NCI-H1436 treated with DMSO at 0.1 percent for 48 hours (cell line): Measurements from ENCODE around the gene ADGRL3.
"Not testable (repeated sequence)": the region's sequence is repeated elsewhere in the genome, so short reads cannot be mapped to it uniquely, and the experiment has no call there.

Experiments used
- DNase-seq: peaks from one replicate; lab custom pipeline; 2025; lab: John Stamatoyannopoulos, UW

Gene ADGRL3

DNA sequence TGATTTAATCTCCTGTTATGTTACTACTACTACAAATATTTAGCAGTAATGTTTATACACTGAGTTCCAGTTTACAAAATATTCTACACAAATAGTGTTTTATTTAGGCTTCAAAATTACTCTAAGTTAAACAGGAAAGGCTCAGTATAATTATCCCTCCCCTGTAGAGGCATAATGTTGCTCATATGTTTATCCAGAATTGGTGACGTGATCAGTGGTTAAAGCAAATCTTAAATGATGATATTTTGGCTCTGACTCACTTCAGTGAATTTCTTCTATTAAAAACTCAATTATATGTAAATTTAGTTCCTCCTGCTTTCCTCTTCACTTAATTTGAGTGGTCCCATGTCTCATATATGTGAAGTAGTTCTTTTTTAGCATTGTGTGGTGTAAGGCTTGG is 438.5 kb downstream of the ADGRL3 start:
- no peak for DNase-seq

GRCh38 chr4:61646746-61647350 is 446.7 kb downstream of the ADGRL3 start:
- not testable (repeated sequence) for DNase-seq

DNA sequence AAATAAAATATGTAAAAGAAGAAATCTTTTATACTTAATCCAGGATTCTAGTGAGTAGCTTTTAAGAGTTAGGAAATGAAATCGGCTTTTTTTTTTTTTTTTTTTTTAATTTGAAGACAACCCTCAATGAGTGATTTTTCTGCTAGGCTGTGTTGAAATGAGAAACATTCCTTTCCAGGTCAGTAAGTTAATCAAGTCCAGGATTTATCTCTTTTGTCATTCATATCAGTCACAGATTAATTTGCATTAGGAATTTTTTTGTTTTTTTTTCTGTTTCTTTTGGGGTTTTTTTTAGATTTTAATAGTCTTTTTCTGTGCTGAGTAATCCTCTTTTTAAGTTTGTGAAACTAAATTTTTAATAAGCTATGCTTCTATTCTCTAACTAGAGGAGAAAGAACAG is 448.1 kb downstream of the ADGRL3 start:
- DNase-seq, result no peak

- no peak for DNase-seq
Observed at GRCh38 chr4:61657016-61657415, 456.9 kb downstream of the ADGRL3 start.

GRCh38 chr4:61661960-61662359 is 461.8 kb downstream of the ADGRL3 start:
- DNase-seq, result no peak

- DNase-seq, result no peak
Observed at GRCh38 chr4:61662362-61662761, 462.2 kb downstream of the ADGRL3 start.

DNA sequence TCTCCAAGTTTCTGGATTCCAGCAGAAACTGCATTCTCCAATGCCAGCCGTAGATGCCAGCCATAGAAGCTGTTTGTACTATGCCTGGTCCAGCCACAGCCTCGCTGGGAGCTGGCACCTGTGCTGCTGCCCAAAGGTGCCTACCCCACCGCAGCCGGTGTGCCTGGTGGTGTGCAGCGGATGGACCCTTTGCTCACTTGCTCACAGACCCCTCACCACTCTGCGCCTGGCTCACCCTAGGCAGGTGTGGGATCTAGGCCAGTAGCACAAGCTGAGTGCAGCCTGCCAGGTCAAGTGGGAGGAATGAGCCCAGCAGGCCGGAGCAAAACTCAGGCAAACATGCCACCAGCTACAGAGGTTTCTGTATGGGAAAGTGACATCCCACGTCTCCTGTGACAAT is 463.2 kb downstream of the ADGRL3 start:
- DNase-seq, result no peak

DNA sequence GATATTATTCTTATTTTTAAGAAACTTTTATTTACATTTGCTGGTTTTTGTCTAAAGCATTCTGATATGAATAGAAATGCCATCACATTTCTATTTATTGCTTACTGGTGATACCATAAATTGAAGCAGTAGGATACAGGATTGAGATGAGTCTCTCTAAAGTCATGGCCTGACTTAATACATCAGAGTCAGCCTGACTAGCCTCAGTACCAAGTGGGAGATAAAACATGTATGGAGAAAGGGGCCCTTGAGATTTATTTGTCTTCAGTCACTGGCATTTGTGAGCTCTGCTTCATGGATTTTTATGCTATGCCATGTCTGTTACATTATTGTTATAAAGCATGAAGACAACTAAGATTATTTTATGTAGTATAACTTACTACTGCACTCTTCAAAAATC is 465.5 kb downstream of the ADGRL3 start:
- no peak for DNase-seq

DNA sequence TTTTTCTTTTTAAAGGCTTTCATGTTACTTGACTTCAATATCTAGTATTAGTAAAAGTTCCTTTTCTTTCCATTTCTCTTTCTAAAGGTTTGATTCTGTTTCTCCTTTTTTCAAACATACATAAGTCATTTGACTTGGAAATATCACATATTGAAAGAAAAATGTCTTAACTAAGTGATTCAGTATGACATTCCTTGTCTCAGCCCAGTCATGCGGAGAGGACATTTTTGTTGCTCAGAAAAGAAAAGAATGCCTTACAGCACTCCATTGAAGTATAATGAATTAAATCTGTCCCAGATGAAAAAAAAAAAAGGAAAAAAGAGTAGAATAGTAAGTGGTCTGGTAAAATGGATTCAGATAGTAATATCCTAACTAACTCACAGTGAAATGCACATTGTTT is 466.1 kb downstream of the ADGRL3 start:
- no peak for DNase-seq

- no peak for DNase-seq
Observed at GRCh38 chr4:61671599-61671998, 471.5 kb downstream of the ADGRL3 start.

GRCh38 chr4:61675464-61675863 is 475.3 kb downstream of the ADGRL3 start:
- DNase-seq, result no peak

DNA sequence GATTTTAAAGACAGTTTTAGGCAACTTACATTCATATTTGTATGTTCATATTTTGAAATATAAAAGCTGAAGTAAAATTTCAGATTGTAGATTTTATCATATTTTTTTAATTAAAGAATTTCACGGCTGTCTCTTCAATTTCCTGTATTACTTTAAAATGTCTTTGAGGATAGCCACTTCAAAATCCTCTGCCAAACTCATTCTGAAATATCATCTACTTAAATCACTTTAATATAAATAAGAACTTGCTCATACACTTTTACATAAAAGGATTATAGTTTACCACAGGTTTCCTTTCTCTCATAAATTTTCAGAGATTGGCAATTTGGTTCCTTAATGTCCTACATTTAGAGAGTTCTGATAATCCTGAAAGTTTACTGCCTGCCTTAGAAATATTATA is 478.2 kb downstream of the ADGRL3 start:
- no peak for DNase-seq

GRCh38 chr4:61693520-61693919 is 493.4 kb downstream of the ADGRL3 start:
- no peak for DNase-seq

GRCh38 chr4:61714387-61714911 is 514.3 kb downstream of the ADGRL3 start:
- DNase-seq, result no peak

GRCh38 chr4:61716426-61716825 is 516.3 kb downstream of the ADGRL3 start:
- no peak for DNase-seq

DNA sequence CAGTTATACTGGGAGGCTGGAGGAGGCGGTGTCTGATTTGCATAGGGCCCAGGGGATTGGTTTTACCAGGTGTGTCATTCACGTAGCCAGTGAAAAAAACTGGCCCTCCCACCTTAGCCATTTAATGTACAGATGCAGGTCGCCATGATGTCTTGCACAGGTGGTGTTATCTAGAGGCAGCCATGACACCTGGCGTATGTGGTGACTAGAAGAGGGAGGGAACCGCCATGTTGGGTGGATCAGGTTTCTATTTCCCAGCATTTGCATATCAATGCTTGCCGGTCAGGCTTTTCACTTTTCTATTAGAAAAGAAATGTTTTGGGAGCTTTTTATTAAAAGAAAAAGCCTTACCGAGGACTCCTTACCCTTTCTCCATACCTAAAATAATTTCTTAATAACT is 523.4 kb downstream of the ADGRL3 start:
- no peak for DNase-seq

GRCh38 chr4:61727286-61727685 is 527.2 kb downstream of the ADGRL3 start:
- no peak for DNase-seq

- DNase-seq, result no peak
Observed at GRCh38 chr4:61734409-61734808, 534.3 kb downstream of the ADGRL3 start.

DNA sequence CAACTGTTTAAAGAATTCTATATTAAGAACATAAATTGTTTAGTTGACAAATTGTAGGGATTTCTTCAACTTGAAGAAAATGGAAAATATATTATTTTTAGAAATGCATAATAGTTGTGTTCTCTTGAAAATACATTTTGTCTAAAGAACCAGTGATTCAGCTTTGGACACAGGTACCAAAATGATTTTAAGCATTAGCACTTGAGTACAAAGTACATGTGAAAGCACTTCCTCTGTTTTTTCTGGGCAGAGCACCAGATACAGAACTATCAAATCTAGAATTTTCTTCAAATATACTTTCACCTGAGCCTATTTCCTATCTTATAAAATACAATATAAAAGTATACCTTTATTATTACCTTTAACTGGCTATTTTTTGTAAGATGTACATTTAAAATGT is 539.8 kb downstream of the ADGRL3 start:
- no peak for DNase-seq

GRCh38 chr4:61740886-61741285 is 540.8 kb downstream of the ADGRL3 start:
- DNase-seq, result no peak

DNA sequence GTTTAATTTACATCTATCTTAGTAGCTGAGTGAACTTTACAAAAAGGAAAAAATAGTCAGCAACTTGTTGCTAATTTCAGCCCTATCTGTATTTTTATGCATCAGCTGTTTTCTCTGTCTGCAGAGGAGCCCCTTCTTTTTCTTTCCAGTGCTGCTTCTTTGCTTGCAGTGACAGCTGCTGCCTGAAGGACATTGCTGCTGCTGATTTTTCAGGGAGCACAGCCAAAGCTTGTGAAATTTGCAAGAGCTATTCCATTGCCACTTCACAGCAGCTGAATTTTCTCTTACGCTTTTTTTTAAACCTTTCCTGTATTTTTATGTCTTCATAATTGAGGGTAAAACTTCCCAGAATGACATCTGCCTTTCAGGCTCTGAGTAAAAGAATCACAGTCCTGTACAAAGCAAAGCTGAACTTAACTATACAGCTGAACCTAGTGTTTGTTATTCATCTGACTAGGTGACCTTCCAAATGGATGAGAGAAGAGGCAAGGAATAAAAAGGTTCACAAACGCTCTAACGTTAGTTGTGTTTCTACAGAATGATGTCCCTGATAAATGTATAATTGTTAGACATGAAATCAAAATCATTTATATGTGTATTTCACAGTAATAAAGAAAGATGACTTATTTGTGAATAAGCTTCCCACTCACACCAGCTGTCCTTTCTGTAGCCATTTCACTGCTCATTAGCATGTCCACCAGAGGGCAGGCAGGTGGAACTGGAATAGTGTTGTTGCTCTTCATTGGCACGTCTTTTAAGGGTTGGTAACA is 541.4 kb downstream of the ADGRL3 start:
- DNase-seq, result no peak

DNA sequence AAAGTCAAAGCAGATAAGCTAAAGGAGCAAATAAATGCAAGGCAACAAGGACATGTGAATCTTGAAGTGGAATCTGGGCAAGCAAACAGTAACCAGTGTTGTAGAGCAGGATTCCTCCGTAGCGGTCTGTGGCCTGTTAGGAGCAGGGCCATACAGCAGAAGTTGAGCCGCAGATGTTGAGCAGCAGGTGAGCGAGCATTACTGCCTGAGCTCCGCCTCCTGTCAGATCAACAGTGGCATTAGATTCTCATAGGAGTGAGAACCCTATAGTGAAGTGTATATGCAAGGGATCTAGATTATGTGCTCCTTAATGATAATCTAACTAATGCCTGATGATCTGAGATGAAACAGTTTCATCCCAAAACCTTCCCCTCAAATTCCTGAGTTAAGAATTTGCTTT is 550.7 kb downstream of the ADGRL3 start:
- no peak for DNase-seq

- DNase-seq, result no peak
Observed at GRCh38 chr4:61752617-61753016, 552.5 kb downstream of the ADGRL3 start.

- DNase-seq, result no peak
Observed at GRCh38 chr4:61753739-61754138, 553.6 kb downstream of the ADGRL3 start.
